Activated naive CD4-positive, alpha-beta T cell treated with anti-CD3 and anti-CD28 coated beads, Interleukin-2, amount 10 ng/mL, durations not matched to agents 7 days and 5 days (primary cell): Measurements from ENCODE around the gene RBP7.

Source experiments
- CTCF ChIA-PET: fragments of 350-600 bp; sonication (Branson Sonifier 250); formaldehyde crosslinking; loops from one replicate; lab custom pipeline; 2021; ENCODE audit warnings: antibody characterized with exemption; lab: Charles Lee
- DNase-seq: peaks from one replicate; pipeline ENCODE4 v3.0.0-alpha.2; 2020
- H3K27ac Mint-ChIP-seq: one replicate; pipeline ENCODE4 v1.8.0; 2021; ENCODE audit warnings: mild to moderate bottlenecking, moderate library complexity, mixed read lengths
- H3K27me3 Mint-ChIP-seq: one replicate; pipeline ENCODE4 v1.8.0; 2021; ENCODE audit warnings: mild to moderate bottlenecking, mixed read lengths
- H3K36me3 Mint-ChIP-seq: one replicate; pipeline ENCODE4 v1.8.0; 2021; ENCODE audit warnings: mixed read lengths
- H3K4me1 Mint-ChIP-seq: one replicate; pipeline ENCODE4 v1.8.0; 2021; ENCODE audit warnings: mixed read lengths
- H3K4me3 Mint-ChIP-seq: one replicate; pipeline ENCODE4 v1.8.0; 2021; ENCODE audit warnings: mild to moderate bottlenecking, moderate library complexity, mixed read lengths
- H3K9me3 Mint-ChIP-seq: one replicate; pipeline ENCODE4 v1.8.0; 2021; ENCODE audit warnings: mixed read lengths

The RBP7 gene

DNA sequence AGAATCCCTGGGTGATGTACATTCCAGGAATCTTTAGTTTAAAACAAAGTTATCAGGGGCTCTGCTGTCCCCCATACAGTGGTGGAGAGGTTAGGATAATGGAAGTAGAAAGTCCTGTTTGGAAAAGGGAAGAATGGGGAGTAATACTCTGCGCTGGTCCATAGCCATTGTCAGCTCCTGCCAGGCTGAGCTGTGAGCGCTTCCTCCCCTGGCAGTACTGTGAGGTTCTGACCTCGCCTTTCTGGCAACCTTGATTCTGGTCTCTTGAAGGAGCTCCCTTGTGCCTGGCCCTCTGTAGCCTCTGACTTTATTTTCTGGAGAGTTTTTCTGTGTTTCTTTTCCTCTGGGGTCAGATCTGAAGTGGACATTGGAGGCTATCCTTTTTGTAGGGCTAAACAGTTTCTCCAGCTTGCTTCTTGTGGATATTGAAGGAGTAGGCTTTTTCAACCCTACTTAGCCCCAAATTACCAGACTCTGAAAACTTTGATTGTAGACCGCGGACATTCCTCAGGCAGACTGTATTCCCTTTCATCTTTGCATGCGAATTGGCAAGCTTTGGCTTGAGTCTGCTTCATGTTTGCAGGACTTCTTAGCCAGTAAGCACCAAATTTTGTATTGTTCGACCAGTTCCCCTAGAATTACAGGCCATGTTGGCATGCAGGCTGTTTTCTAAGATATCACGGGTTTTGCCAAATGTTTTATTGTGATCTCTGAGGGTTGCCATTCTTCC is 49.5 kb downstream of the RBP7 start:
- H3K27ac Mint-ChIP-seq, result no peak overlapping the region
- H3K9me3 Mint-ChIP-seq, result no peaks in the 10 kb centered on the region
- no peaks in the 10 kb centered on the region for H3K27me3 Mint-ChIP-seq
- no peak for DNase-seq
- peaks cover 21% of the 10 kb centered on the region for H3K36me3 Mint-ChIP-seq
- CTCF ChIA-PET, result no interaction called here
- H3K4me3 Mint-ChIP-seq, result no peak overlapping the region
- H3K4me1 Mint-ChIP-seq, result peaks cover 3% of the 10 kb centered on the region

DNA sequence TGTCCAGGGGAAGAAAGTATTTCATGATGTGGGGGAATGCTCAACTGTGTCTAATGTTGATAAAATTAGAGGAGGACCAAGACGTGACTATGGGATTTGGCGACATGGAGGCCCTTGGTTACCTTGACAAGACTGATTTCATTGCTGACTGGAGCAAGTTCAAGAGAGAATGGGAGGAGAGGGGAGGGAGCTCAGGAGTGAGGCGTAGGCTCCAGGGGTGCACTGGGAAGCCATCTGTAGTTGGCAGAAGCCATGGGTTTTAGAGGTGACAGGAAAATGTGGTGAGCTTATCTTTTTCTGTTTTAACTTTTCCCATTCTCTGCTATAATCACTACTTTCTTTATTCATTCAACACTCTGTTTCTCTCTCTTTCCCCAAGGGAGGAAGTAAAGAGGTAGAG is 51.6 kb downstream of the RBP7 start:
- no peaks in the 10 kb centered on the region for H3K4me1 Mint-ChIP-seq
- CTCF ChIA-PET, result no interaction called here

DNA sequence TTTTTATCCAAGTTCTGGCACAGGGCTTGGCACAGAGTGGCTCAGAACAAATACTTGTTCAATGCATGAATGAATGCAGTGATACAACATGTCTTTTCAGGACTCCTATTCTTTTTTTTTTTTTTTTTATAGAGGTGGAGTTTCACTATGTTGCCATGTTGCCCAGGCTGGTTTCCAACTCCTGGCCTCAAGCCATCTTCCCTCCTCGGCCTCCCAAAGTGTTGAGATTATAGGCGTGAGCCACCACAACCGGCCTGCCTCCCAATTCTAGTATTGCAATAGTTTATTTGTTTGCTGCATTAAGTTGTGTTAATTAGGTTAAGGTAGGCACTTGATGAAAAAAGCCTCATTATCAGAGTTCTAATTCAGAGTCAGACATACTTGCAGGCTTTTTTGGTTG is 53.6 kb downstream of the RBP7 start:
- Mint-ChIP-seq H3K27me3 (no peaks in the 10 kb centered on the region), H3K27ac (no peak overlapping the region), H3K9me3 (no peaks in the 10 kb centered on the region), H3K36me3 (peaks cover 21% of the 10 kb centered on the region), H3K4me3 (no peak overlapping the region), H3K4me1 (no peaks in the 10 kb centered on the region)
- no peak for DNase-seq
- CTCF ChIA-PET, result no interaction called here

More for the DNA sequence above, 51.6 kb downstream of the RBP7 start:
- no peak for DNase-seq
- no peak overlapping the region for H3K4me3 Mint-ChIP-seq
- no peaks in the 10 kb centered on the region for H3K27me3 Mint-ChIP-seq
- no peak overlapping the region for H3K27ac Mint-ChIP-seq
- peaks cover 21% of the 10 kb centered on the region for H3K36me3 Mint-ChIP-seq
- H3K9me3 Mint-ChIP-seq, result no peaks in the 10 kb centered on the region

DNA sequence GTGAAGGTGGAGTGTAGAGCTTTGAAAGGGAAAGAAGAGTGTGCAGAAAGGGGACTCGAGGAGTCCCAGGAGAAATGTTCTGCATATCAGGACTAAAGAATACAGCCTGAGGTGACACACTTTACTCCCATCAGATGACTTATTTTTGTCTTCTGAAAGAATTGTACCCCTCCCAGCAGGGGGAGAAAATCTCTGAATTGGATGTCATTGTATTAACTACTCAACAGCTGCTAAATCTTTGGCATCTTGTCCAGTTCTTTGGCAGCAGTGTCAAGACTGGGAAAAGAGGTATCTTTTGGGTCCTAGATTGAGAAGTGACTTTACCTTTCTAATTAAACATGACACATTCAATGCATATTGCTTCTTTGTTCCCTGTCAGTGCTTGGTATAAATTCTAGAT is 54.6 kb downstream of the RBP7 start:
- Mint-ChIP-seq H3K4me3 (no peak overlapping the region), H3K36me3 (peaks cover 21% of the 10 kb centered on the region), H3K27ac (no peak overlapping the region), H3K4me1 (no peaks in the 10 kb centered on the region), H3K9me3 (no peaks in the 10 kb centered on the region), H3K27me3 (no peaks in the 10 kb centered on the region)
- CTCF ChIA-PET, result no interaction called here
- no peak for DNase-seq

DNA sequence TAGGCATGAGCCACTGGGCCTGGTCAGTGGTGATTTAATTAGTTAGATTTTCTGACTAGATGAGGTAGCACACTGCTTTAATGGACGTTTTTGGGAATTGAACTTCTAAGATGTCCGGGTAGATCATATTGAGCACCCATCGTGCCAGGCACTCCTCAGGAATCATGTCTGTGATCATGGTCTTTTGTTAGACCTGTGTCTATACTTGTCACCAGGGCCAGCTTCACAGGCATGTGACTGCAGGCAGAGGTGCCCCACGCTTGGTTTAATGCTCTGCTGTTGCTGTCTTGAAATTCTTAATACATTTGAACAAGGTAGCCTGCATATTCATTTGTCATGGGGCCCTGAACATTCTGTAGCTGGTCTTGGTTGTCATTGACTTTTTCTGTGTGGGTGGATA is 55.3 kb downstream of the RBP7 start:
- H3K4me1 Mint-ChIP-seq, result no peaks in the 10 kb centered on the region
- no peak for DNase-seq
- no peaks in the 10 kb centered on the region for H3K27me3 Mint-ChIP-seq
- H3K9me3 Mint-ChIP-seq, result no peaks in the 10 kb centered on the region
- no peak overlapping the region for H3K27ac Mint-ChIP-seq
- H3K4me3 Mint-ChIP-seq, result no peak overlapping the region
- CTCF ChIA-PET, result no interaction called here
- peaks cover 17% of the 10 kb centered on the region for H3K36me3 Mint-ChIP-seq

DNA sequence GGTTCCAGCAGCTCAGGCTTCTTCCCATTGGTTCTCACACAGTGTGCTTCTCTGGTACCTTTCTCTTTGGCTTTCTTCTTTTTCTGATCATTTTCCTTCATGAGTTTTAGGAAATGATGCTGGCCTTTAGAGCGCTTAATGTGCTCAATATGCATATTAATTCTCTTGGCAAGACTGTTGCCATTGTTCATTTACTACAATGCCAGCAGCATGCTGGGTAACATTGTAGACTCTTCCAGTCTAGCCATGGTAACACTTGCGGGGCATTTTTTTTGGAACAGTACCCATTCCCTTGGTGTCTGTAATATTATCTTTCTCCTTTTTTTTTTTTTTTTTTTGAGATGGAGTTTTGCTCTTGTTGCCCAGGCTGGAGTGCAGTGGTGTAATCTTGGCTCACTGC is 57.4 kb downstream of the RBP7 start:
- Mint-ChIP-seq H3K9me3 (no peaks in the 10 kb centered on the region), H3K4me1 (no peaks in the 10 kb centered on the region)

DNA sequence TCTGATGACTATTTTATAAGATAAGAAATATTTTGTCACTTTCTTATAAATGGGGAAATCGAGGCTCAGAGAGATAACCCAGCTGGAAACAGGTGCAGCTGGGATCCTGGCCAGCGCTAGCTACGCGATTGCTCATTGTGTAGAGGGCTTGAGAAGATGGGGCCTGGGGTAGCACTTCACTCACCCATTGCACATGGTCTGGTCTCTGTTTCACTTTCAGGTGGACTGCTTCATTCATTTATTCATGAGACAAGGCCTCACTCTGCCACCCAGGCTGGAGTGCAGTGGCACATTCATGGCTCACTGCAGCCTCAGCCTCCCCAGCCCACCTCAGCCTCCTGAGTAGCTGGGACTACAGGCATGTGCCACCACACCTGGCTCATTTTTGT is 59.6 kb downstream of the RBP7 start:
- DNase-seq, result no peak
- H3K36me3 Mint-ChIP-seq, result peaks cover 10% of the 10 kb centered on the region
- no peaks in the 10 kb centered on the region for H3K27me3 Mint-ChIP-seq
- no peaks in the 10 kb centered on the region for H3K9me3 Mint-ChIP-seq
- peak overlapping the region; percentile 42 for H3K27ac Mint-ChIP-seq
- H3K4me1 Mint-ChIP-seq, result no peaks in the 10 kb centered on the region
- no peak overlapping the region for H3K4me3 Mint-ChIP-seq
- CTCF ChIA-PET, result no interaction called here

More for the DNA sequence above, 57.4 kb downstream of the RBP7 start:
- CTCF ChIA-PET, result no interaction called here
- H3K4me3 Mint-ChIP-seq, result no peak overlapping the region
- H3K27me3 Mint-ChIP-seq, result no peaks in the 10 kb centered on the region
- H3K27ac Mint-ChIP-seq, result no peak overlapping the region
- no peak for DNase-seq
- peaks cover 18% of the 10 kb centered on the region for H3K36me3 Mint-ChIP-seq

DNA sequence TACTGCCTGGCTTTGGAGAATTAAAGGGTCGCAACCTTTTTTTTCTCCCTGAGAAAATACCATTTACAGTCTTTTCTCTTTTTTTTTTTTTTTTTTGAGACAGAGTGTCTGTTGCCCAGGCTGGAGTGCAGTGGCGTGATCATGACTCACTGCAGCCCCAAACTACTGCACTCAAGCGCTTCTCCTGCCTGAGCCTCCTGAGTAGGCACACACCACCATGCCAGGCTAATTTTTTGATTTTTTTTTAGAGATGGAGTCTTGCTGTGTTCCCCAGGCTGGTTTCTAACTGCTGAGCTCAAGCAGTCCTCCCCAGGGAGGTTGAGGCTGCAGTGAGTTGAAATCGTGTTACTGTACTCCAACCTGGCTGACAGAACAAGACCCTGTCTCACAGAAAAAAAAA is 60.3 kb downstream of the RBP7 start:
- Mint-ChIP-seq H3K27me3 (no peaks in the 10 kb centered on the region), H3K27ac (no peak overlapping the region), H3K9me3 (no peaks in the 10 kb centered on the region), H3K4me3 (no peak overlapping the region), H3K4me1 (no peaks in the 10 kb centered on the region), H3K36me3 (peaks cover 7% of the 10 kb centered on the region)
- DNase-seq, result no peak
- CTCF ChIA-PET, result no interaction called here

DNA sequence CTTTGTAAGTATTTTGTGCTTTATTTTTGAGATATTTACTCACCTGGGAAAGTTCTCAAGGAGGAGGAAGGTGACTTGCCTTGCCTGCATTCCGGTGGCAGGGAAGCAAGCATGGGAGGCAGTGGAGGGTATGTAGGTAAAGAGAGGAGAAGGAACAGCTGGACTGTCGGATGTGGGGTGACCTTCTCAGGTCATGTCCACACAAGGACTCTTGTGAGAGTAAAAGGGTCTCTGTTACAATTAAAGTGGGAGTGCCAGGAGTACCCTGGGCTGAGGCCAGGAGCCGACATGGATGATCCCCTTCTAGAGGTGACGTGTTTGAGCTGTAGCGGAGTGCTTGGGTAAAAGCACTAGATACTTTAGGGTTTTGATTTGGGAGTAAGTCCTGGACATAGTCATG is 60.8 kb downstream of the RBP7 start:
- Mint-ChIP-seq H3K27ac (no peak overlapping the region), H3K36me3 (peaks cover 5% of the 10 kb centered on the region), H3K4me3 (no peak overlapping the region), H3K27me3 (no peaks in the 10 kb centered on the region), H3K9me3 (no peaks in the 10 kb centered on the region), H3K4me1 (no peaks in the 10 kb centered on the region)
- no peak for DNase-seq
- CTCF ChIA-PET, result no interaction called here

DNA sequence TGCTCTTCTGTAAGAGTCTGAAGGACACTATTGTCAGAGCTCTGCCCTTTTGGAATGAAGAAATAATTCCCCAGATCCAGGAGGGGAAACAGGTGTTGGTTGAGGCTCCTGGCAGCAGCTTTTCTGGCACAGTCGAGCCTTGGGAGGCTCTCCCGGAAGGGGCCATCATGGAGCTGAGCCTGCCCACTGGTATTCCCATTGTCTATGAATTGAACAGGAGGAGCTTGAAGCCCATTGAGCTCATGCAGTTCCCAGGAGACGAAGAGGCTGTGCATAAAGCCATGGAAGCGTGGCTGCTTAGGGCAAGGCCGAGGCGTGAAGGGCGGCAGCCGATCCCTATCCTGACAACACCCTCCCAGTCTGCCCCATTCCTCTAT is 62.3 kb downstream of the RBP7 start:
- Mint-ChIP-seq H3K4me1 (peaks cover 6% of the 10 kb centered on the region), H3K4me3 (no peak overlapping the region), H3K36me3 (peaks cover 5% of the 10 kb centered on the region), H3K9me3 (no peaks in the 10 kb centered on the region), H3K27me3 (no peaks in the 10 kb centered on the region), H3K27ac (no peak overlapping the region)
- DNase-seq, result no peak
- CTCF ChIA-PET, result no interaction called here

DNA sequence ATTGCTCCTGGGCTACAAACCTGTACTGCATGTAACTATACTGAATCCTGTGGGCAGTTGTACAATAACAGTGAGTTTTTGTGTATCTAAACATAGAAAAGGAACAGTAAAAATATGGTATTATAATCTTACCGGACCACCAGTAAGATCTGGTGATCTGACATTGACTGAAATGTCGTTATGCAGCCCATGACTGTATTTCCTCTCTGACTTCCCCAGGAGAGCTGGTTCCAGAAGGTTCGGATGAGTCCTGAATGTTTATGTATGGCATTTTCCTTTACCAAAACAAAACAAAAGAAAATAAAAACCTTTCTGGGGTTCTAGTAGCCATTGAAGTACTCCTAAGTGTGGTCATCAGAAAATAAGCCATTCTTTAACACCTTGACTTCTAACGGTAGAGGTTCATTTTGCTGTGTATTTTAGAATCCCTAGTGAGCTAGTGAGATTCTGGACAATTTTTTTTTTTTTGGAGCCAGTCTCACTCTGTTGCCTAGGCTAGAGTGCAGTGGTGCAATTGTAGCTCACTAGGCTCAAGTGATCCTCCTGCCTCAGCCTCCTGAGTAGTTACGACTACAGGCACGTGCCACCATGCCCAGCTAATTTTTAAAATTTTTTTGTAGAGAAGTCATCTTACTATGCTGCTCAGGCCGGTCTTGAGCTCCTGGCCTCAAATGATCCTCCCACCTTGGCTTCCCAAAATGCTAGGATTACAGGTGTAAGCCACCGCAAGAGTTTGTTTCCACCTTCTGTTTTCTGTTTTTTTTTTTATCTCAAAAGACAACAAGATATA is 63.5 kb downstream of the RBP7 start:
- no peak overlapping the region for H3K4me3 Mint-ChIP-seq
- CTCF ChIA-PET, result interaction anchor here (1.2 kb wide), 1 partner anchor 149 kb away, joined by 3 read pairs; no protein-coding TSS in a partner anchor
- H3K4me1 Mint-ChIP-seq, result peaks cover 8% of the 10 kb centered on the region
- H3K9me3 Mint-ChIP-seq, result no peaks in the 10 kb centered on the region
- no peak for DNase-seq
- H3K27ac Mint-ChIP-seq, result no peak overlapping the region
- H3K36me3 Mint-ChIP-seq, result peaks cover 7% of the 10 kb centered on the region
- no peaks in the 10 kb centered on the region for H3K27me3 Mint-ChIP-seq

DNA sequence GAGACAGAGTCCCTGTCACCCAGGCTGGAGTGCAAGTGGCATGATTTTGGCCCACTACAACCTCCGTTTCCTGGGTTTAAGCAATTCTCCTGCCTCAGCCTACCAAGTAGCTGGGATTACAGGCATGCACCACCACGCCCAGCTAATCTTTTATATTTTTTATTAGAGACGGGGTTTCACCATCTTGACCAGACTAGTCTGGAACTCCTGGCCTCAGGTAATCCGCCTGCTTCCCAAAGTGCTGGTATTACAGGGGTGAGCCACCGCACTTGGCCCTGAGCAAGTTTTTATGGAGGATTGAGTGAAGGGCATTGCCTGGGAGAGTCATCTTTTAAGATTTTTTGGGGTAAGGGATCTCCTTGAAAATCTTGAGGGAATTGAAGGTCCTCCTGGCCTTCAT is 64.2 kb downstream of the RBP7 start:
- Mint-ChIP-seq H3K4me3 (no peak overlapping the region), H3K36me3 (peaks cover 7% of the 10 kb centered on the region), H3K9me3 (no peaks in the 10 kb centered on the region), H3K27me3 (no peaks in the 10 kb centered on the region), H3K4me1 (peaks cover 8% of the 10 kb centered on the region), H3K27ac (no peak overlapping the region)
- CTCF ChIA-PET, result interaction anchor here (1.2 kb wide), 1 partner anchor 148 kb away, joined by 3 read pairs; no protein-coding TSS in a partner anchor
- DNase-seq, result no peak

DNA sequence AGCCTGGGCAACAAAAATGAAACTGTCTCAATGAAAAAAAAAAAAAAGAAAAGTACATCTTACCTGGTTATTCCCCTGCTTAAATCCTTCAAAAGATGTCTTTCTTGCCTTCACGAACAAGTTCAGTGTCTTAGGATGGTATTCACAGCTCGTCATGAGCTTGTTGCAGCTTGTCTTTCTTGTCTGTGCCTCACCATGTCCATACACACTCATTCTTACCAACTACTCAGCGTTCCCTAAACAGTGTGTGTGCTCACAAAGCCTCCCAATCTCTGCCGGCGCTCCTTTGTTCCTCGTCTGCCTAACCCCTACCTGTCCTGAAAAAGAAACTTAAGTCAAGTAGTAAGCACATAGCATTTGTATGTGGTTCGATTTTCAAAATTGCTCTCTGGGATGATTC is 66.8 kb downstream of the RBP7 start:
- Mint-ChIP-seq H3K4me3 (no peak overlapping the region), H3K27ac (no peak overlapping the region), H3K27me3 (no peaks in the 10 kb centered on the region), H3K9me3 (no peaks in the 10 kb centered on the region), H3K4me1 (peaks cover 11% of the 10 kb centered on the region), H3K36me3 (peaks cover 2% of the 10 kb centered on the region)
- no peak for DNase-seq
- CTCF ChIA-PET, result no interaction called here

DNA sequence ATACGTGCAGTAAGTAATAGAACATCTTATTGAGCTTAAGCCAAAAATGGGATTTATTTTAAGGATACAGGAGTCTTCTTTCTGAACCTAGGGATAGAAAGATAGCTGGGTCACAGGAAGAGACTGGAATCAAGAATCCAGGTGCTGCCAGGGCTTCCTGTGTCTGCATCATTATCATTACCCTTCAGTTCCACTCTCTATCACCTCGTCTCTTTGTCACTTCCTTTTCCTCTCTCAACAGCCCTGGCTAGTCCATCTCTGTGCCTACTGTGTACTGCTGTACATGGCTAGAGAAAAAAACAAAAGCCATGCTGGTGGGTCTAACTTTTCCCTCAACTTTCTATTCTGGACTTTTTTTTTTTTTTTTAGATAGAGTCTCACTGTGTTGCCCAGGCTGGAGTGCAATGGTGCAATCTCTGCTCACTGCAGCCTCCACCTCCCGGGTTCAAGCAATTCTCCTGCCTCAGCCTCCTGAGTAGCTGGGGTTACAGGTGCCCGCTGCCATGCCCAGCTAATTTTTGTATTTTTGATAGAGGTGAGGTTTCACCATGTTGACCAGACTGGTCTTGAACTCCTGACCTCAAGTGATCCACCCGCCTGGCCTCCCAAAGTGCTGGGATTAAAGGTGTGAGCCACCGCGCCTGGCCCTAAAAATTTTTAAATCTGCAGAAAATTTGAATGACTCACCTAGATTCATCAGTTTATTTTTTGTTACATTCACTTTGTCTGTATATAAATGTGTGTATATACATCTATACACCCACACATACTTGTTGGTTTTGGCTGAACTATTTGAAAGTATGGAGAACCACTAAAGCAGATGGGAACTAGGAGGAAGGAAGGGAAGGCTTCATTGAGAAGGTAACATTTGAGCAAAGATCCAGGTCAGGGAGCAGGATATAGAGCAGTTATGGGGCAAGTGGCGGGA is 67.7 kb downstream of the RBP7 start:
- H3K4me3 Mint-ChIP-seq, result no peak overlapping the region
- peaks cover 2% of the 10 kb centered on the region for H3K36me3 Mint-ChIP-seq
- H3K27me3 Mint-ChIP-seq, result no peaks in the 10 kb centered on the region
- H3K4me1 Mint-ChIP-seq, result peaks cover 11% of the 10 kb centered on the region
- no peaks in the 10 kb centered on the region for H3K9me3 Mint-ChIP-seq
- no peak overlapping the region for H3K27ac Mint-ChIP-seq
- no peak for DNase-seq
- CTCF ChIA-PET, result no interaction called here
